ENCODE data around the gene SLC17A9.

The SLC17A9 gene

DNA sequence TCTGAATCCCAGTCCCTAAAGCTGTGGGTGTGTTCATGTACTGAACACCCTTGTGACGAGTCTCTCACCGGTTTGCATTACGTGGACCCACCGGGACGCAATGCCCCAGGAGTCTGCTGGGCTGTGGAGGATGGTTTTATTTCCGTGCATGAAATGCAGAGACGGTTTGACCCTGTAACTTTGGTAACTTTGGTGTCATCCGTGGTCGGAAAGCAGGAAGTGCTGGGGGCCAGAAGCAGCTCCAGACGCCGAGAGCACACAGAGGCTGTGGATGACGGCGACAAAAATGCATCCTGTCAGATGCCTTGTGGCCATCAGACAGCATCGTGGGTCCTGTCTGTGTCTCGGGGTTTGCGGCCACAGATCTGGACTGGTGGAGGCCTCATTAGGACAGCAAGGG is 47.1 kb downstream of the SLC17A9 start:
- in situ Hi-C loops (cut with MboI; ENCODE audit: low sequenced_read_pairs) = no loop called here

DNA sequence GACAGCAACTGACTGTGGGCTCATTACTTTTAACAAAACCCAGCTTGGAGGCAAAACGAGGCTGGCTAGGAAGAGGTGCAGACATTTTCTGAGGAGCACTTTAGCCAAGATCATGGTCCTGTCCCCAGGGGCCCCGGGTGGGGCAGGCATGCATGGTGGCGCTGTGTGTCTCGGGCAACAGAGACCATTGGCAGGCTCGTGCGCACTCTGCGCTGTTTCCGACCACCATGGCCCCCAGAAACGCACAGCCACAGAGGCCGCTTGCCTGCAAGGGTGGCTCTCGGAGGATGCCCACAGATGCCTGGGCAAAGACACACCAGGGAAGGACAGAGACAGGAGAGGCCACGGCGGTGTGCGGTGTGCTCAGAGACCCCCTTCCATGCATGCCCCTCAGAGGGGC is 47.5 kb downstream of the SLC17A9 start:
- in situ Hi-C loops (cut with MboI; ENCODE audit: low sequenced_read_pairs) = no loop called here

DNA sequence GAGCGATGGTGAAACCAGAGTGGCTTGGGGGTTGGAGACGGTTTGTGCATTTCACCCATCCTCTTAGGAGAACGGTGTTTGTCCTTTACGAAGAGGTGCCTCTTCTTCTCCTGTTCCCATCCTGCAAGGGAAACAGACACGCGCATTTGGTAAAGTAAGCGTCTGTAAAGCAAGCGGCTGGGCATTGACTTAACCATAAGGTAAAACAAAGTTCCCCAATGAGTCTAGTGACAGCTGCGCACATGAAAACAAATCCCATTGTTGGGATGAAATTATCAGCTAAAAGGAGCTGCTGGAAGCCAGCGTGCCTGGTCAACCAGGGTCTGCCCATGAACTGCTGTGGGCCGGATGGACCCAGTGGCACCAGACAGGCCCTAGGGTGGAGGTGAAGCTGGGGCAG is 48.4 kb downstream of the SLC17A9 start:
- in situ Hi-C loops (cut with MboI; ENCODE audit: low sequenced_read_pairs) = no loop called here

DNA sequence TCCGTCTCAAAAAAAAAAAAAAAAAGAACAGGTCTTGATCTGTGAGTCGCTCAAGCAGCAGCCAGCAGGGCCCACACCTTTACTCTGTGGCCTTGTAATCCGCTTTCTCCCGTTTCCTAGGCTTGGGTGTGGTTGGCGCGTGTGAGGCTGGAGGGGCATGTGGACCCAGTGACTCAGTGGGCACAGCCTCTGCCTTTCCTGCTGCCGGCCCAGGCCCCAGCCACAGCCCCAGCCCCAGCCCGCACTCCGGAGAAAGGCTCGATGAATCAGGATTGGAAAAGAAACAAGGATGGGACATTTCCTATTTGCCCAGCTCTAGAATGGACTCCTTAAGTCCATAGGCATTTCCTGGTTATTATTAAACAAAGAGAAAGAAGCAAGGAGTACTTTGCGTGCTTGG is 50.0 kb downstream of the SLC17A9 start:
- in situ Hi-C loops (cut with MboI; ENCODE audit: low sequenced_read_pairs) = no loop called here

DNA sequence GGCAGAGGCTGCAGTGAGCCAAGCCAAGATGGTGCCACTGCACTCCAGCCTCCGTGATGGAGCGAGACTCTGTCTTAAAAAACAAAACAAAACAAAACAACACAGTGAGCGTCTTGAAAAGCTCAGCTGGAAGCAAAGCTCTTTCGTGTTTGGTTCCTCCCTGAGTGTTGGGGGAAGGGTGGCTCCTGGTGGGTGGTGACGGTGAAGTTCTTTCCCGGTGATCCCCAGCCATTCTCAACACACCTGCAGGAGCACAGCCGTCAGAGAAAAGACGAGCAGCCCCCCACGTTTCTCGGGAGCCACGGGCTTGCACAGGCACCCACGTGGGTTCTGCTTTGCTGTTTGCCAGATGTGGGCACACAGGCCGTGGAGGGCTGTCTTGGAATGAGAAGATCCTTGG is 51.0 kb downstream of the SLC17A9 start:
- in situ Hi-C loops (cut with MboI; ENCODE audit: low sequenced_read_pairs) = no loop called here

DNA sequence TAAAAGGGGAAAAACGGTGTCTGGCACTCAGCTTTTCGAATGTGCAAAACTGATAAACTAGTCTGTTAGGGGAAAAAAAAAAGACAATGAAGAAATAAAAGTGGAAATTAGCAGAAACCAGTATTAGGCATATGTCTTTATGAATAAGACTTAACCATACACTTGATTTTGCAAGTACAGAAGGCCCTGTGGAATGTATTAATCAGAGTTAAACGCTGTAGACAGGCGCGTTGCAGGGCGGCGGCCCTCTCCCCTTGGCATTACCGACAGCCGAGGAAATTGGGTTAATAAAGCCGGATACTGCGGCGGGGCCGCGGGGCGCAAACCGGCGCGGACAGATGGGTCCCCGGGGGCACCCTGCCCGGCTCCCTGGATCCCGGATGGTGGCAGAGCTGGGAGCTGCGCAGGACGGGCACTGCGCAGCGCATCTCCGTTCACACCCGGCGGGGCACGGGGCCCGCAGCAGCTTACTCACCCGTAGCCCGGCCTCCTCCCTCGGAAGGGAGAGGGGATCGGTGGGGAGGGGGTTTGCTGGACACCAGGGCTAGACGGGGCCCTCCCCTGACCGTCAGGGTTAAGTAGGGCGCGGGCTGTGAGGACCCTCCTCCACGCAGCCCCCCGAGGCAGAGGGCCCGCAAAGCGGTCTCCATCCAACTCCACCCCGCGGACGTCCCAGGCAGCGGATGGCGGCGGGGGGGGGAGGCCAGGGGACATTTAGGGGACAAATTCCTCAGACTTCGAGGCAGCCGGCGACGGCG is 52.3 kb downstream of the SLC17A9 start:
- in situ Hi-C loops (cut with MboI; ENCODE audit: low sequenced_read_pairs) = no loop called here

DNA sequence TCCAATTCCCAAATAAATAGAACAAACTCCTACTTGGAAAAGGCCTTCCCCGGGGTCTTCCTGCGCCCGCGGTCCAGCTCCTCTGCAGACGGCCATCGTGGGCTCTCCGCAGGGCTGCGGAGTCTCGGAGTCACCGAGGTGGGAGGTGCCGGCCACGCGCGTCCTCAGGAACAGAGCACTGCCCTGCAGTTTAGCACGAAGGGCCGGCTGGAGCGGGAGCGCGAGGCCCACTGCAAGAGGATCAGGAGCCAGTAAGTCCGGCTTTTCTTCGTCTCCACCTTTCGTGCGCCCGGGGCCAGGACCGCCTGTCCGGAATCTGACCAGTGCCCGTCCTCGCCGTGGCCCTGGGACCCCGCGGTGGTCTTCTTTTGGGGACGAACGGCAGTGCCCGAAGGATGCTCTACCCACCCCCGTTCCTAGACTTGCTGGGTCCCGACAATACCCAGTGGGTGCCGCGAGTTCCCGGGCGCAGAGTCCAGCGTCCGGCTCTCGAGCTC is 52.9 kb downstream of the SLC17A9 start:
- in situ Hi-C loops (cut with MboI; ENCODE audit: low sequenced_read_pairs) = no loop called here

DNA sequence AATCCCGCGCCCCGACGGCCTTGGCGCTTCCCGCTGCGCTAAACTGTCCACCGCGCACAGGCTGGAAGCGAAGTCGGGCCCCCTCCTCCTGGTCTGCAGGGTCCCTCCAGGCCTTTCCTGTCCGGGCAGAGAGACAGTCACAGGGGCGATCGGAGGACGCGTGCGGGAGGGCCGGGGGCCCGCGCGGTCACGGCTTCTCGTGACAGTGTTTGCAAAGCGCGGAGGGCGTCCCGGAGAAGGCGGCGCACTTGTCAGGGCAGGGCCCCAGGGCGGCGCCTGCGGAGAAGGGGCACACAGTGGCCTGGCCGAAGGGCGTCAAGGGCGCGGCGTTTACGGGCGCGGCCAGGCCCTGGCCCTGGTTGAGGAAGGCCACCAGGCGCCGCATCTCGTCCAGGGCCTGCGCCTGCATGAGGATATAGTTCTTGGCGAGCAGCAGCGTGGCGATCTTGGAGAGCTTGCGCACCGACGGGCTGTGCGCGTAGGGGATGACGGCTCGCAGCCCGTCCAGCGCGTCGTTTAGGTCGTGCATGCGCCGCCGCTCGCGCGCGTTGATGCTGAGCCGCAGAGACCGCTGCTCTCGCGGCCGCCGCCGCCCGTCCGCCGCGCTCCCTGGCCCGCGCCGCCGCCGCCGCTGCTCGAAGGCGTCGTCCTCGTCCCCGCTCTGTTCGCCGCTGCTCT is 53.5 kb downstream of the SLC17A9 start:
- in situ Hi-C loops (cut with MboI; ENCODE audit: low sequenced_read_pairs) = no loop called here

DNA sequence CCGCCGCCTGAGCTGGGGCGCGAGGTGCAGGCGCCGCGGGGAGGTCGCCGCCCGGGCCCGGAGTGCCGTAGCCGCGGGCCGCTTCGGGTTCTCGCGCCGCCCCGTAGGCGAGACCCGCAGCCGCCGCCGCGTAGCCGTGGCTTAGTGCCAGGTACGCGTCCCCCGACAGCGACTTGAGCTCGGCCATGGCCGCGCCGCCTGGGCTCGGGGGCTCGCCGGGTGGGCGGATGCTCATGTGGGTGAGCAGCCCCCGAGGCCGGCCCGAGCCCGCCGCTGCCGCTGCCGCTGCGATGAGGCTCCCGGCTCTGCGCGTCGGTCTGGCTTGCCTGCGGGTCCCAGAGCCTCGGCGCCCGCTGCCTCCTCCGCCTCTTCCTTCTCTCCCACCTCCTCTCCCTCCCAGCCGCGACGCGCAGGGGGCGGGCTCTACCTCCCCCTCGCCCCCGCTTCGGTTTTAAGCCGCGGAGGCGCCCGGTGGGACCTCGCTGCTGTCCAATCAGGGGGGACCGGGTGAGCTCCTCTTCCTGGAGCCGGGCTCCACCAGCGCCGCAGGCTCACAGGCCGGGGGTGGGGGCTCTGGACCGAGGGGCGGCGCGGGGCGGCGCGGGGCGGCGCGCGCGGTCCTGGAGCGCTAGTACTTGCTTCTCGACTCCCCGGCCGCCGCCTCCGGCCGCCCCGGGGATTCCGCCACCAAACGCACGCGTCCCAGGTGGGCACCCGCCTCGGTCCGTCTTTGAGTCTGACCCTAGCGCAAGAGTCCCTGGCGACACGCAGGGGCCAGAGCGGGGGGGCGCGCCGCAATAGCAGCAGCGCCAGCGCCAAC is 54.2 kb downstream of the SLC17A9 start, which contains the start of gene BHLHE23:
Gene BHLHE23 (minus strand): TSS at position 425 of the 820 bp plus-strand sequence. CDS start 190 bp downstream, at position 235.
- in situ Hi-C loops (cut with MboI; ENCODE audit: low sequenced_read_pairs) = no loop called here

DNA sequence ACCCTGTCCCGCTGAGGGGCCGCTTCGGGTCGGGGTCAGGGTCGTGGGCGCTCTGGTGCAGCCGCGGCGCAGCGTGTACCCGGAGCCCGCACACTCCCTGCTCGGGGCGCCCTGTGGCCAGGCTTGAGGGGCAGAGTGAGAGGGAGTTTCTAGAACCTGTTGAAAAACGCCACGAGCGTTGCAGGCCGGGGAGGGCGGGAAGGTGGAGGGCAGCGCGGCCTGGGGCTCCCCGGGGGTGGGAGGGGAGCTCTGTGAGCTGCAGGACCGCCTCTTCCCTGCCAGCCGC is 54.8 kb downstream of the SLC17A9 start:
- in situ Hi-C loops (cut with MboI; ENCODE audit: low sequenced_read_pairs) = no loop called here

DNA sequence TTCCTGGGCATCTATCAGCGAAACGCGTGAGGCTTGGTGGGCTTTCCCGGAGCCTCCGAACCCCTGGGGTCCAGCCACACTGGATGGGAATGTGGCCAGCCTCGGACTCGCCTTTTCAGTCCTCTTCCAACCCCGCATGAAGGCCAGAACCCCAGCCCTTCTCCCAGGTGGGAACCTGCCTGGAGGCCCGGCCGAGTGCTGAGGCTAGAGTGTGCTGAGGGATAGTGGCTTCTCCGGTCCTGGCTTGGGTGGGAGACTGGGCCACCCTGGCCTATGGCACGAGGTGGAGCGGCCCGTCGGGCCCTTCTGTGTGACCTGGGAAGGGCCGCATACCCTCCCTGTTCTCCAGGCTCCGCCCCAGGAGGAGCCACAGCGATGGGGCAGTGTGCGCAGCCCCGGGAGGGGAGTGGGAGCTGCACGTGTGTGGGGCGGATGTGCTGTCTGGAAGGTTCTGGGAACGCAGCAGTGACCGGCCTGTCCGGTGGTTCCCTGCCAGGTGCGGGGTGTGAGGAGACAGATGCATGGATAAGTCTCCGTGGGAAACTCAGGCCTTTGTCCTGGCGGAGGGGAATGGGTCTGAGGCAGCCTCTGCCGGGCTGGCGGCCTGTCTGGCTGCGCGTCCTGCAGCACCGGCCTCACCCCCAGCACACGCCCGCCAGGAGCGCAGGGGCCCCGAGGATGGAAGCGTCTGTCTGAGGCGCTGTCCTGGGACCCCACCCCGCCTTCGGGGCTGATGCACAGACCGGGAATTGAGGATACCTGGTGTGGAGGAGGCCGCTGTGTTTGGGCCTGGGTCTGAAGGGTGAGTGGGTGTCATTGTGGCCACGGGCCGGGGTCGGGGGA is 55.4 kb downstream of the SLC17A9 start:
- in situ Hi-C loops (cut with MboI; ENCODE audit: low sequenced_read_pairs) = no loop called here

DNA sequence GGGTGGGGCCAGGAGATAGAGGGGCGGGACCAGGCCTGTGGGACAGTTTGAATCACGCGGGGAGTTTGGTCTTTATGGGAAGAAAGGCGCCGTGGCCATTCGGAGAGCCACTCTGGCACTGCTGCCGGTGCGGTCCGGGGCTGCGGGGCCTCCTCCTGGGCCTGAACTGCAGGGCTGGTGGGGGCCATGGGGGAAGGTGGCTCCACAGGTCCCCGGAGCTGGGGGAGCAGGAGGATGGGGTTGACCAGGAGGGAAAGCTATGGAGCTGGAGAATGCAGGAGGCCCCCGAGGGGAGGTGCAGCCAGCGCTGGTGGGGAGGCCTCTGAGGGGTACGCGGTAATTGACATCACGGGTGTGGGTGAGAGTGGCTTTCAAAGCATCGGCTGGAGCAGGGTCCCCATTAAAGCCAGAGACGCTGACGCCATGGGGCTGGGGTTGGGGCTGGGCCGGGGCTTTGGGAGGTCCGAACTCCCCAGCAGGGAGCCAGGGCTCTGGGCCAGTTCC is 56.1 kb downstream of the SLC17A9 start:
- in situ Hi-C loops (cut with MboI; ENCODE audit: low sequenced_read_pairs) = no loop called here

DNA sequence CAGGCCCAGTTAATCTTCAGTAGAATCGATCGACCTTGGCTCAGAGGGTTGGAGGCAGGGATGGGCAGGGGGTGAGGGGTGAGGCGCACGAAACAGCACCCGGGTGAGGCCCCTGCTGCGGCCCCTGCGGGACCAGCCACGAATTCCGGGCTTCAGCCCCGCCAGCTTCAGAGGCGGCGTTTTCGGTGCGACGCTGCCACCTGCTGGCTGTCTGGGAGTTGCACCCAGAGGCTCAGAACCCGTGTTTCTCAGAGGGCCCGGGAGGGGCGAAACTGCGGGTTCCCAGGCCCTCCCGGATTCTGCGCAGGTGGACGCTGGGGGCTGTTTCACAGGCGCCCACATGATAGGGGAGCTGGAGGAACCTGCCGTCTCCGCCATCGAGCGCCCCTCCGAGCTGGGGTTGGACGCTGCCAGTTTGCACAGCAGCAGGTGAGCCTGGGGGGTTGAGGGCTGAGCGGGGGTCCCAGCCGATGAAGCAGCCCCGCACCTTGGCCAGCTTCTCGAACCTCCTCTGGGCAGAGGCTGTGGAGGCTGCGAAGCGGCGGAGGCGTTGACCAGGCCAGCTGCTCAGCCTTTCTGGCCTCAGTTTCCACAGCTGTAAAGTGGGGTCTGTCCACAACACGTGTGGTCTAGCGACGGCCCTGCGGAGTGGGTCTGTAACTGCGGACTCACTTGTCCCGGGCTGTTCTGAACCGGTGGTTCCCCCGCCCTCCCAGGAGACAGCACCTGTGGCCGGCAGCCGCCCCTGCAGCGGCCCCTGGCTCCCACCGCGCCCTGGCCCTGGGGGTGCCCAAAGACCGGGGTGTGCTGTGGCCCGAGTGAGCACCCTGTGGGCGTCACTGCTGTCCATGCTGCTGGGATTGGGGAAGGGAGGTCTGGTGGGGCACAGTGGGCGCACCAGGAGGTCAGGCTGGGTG is 56.8 kb downstream of the SLC17A9 start:
- in situ Hi-C loops (cut with MboI; ENCODE audit: low sequenced_read_pairs) = no loop called here

DNA sequence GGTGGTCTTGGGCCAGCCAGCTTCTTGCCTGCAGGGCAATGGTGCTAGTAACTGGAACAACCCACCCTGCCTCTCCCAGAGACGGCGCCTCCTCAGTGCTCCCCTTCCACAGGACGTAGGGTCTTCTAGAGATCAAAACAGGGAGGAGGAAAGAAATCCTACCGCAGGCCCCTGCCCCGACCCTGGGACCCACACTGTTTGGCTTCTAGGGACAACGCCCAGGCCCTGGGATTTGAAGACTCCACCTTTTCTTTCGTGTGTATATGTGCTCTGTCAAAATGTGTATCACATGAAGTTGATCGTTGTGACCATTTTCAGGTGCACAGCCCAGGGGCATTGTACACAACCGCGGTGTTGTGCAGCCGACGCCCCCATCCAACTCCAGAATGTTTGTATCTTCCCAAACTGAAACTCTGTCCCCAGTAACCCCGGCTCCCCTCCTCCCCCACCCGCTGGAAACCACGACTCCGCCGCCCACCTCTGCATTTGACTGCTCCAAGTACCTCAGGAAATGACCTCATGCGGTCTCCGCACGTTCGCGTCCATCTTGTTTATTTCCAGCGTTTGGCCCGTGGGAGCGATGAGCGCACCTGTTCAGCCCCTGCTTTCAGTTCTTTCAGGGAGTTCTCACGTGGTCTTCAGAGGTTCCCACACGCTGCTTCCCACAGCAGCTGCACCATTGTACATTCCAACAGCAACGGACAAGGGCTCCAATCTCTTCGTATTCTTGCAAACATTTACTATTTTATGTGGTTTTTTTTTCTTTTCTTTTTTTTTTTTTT is 57.7 kb downstream of the SLC17A9 start:
- in situ Hi-C loops (cut with MboI; ENCODE audit: low sequenced_read_pairs) = no loop called here

DNA sequence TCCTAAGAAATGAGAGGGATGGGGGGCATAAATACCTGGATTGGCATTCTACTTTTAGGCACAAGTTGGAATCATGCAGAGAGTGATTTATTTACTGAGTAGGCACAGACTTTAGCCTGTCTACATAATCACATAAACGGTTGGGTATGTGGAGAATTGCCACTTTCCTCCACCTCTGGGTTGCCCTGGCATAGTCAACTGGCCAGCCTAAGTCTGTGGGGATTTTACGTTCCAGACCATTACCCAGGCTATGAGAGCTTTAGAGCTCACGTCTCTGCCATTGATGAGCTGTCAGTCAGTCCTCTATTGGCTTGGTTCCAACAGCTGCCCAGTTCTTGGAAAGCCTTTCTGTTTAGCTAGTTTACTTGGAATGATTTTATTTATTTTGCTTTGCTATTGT is 59.3 kb downstream of the SLC17A9 start:
- in situ Hi-C loops (cut with MboI; ENCODE audit: low sequenced_read_pairs) = no loop called here

DNA sequence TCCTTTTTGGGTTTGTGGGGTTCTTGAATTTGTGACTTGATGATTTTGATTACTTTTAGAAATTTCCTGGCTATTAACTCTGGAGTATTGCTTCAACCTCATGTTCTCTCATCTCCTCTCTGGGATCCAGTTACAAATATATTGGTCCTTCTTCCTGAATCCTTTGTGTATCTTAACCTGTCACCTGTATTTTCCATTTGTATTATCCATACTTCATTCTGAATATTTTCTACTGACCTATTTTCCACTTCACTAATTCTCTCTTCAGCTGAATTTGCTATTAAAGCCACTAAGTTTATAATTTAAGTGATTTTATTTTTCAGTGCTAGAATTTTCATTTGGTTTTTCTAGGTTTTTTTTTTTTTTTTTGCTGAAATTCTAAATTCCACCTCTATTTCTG is 60.7 kb downstream of the SLC17A9 start:
- in situ Hi-C loops (cut with MboI; ENCODE audit: low sequenced_read_pairs) = no loop called here

DNA sequence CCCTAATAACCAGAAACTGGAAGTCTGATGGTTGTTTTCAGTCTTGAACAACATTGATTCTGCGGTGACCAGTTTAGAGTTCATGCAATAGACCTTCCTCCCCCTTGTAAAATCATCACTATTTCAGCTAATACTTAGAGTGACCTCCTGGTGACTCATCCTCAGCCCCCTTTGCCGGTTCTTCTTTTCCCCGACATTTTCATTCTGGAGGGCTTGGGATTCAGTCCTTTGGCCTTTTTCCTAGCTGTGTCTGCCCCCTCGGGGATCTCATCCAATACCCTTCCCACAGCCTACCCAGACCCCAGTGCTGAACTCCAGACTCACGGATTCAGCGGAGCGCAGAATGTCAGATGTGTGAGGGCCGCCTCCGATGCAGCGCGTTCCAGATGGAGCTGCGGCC is 61.8 kb downstream of the SLC17A9 start:
- in situ Hi-C loops (cut with MboI; ENCODE audit: low sequenced_read_pairs) = no loop called here

DNA sequence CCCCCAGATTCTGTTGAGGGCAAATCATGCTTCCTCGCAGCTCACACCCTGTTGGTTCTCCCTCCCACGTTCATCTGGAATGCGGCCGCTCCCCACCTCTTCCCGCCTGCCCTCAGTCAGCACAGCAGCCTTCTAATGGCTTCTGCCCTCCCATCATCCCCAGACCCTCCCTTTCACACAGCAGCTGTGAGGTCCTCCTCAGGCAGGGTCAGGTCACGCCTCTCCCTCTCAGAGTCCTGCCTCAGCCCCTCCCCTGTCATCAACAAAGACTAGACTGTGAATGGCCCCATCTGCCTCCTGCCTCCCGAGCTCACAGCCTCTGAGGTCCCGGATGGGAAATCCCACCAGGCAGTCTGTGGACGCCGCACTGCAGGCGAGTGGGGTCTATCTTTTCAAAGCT is 62.2 kb downstream of the SLC17A9 start:
- in situ Hi-C loops (cut with MboI; ENCODE audit: low sequenced_read_pairs) = no loop called here

DNA sequence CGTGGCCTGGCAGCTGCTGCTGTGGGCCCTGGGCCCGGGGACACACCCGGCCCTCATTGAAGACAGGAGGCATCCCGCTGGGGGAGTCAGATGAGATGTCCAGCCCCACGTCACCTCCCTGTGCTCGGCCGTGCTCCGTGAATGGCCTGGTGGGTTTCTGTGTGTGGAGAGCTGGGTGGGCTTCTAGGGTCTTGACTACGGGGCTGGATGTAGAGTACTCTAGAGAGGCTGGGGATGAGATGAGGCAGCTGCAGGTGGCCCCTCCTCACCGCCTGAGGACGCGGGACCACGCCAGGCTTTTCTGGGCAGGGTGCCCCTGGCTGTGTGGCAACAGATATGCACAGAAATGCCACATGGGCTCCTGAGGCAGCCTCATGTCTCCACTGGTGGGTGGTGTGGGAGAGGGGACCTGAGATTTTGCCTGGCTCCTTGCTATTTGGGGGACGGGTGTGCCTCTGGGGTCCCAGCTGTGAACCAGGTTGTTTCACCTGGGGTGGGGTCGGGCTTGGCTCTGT is 62.7 kb downstream of the SLC17A9 start:
- in situ Hi-C loops (cut with MboI; ENCODE audit: low sequenced_read_pairs) = no loop called here

Measured in HL-60/S4 treated with retinoic acid at 250 ng/mL for 4 days and 3 days (cell line).